Calu3 (cell line): ENCODE data around the gene SEMA4C. TPM values are rescaled to one million over a fixed set of nuclear protein-coding genes. Genes with fewer than 3 reads are reported as not detected.
A peak's percentile ranks its signal among the peaks of the same experiment; 100 is the strongest.

Experiments used
- BruUV-seq: library from RNA; stranded (reverse); fragments of 400-500 nt; replicated peaks from 2 replicates; lab custom pipeline; 2021; lab: Mats Ljungman, UMichigan
- CTCF ChIA-PET: fragments of 300-600 bp; sonication (Branson Sonifier 250); formaldehyde crosslinking; loops from one replicate; lab custom pipeline; 2022; ENCODE audit warnings: antibody characterized with exemption; lab: Charles Lee
- DNase-seq: peaks from one replicate; pipeline ENCODE4 v3.0.0; 2022
- H3K27ac Mint-ChIP-seq: one replicate; pipeline ENCODE4 v1.8.0; 2022; ENCODE audit warnings: mixed read lengths; ENCODE audit not compliant: unreplicated experiment
- H3K27me3 Mint-ChIP-seq: one replicate; pipeline ENCODE4 v1.8.0; 2022; ENCODE audit warnings: mixed read lengths; ENCODE audit not compliant: unreplicated experiment
- H3K36me3 Mint-ChIP-seq: one replicate; pipeline ENCODE4 v1.8.0; 2022; ENCODE audit warnings: mild to moderate bottlenecking, moderate library complexity, mixed read lengths; ENCODE audit not compliant: insufficient read depth, unreplicated experiment
- H3K4me1 Mint-ChIP-seq: one replicate; pipeline ENCODE4 v1.8.0; 2022; ENCODE audit warnings: mild to moderate bottlenecking, low read depth, mixed read lengths; ENCODE audit not compliant: unreplicated experiment
- H3K4me3 Mint-ChIP-seq: one replicate; pipeline ENCODE4 v1.8.0; 2022; ENCODE audit warnings: mild to moderate bottlenecking, low read depth, moderate library complexity, mixed read lengths; ENCODE audit not compliant: unreplicated experiment
- H3K9me3 Mint-ChIP-seq: one replicate; pipeline ENCODE4 v1.8.0; 2022; ENCODE audit warnings: low read depth, mixed read lengths; ENCODE audit not compliant: unreplicated experiment
- intact Hi-C: fragments of 100-400 bp; cut with micrococcal nuclease; formaldehyde crosslinking; loops from one replicate; pipeline ENCODE4 v1.10.0; 2022; ENCODE audit not compliant: unreplicated experiment
- total RNA-seq: library from RNA; stranded (reverse); gene quantifications from 2 replicates; pipeline ENCODE4 v1.2.3, GENCODE V29; 2022
- TF ChIP-seq, protein P1 (sequence below): fragments of 200-600 bp; IDR thresholded peaks from one replicate; pipeline ENCODE4 v1.8.0; 2022; ENCODE audit warnings: antibody characterized with exemption; ENCODE audit not compliant: unreplicated experiment

The SEMA4C gene
- total RNA-seq, 1 experiment from 2014 or later = 25.3 TPM

DNA sequence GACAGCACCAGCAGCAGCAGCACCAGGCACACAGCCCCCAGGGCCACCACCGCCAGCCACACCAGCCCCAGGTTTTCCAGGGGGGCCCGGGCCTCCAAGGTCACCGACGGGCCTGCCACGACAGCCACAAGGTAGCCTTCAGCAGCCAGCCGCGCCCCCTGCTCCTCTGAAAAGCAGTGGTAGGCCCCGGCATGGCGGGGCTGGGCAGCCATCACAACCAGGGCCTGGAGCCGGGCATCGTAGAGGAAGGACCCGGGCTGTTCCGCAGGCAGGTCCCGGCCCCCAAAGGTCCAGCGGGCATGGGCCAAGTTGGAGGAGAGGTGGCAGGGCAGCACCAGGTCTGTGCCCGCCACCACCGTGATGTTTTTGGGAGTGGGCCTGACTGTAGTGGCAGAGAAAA is 8.8 kb downstream of the SEMA4C start:
- CTCF ChIA-PET = no interaction called here

DNA sequence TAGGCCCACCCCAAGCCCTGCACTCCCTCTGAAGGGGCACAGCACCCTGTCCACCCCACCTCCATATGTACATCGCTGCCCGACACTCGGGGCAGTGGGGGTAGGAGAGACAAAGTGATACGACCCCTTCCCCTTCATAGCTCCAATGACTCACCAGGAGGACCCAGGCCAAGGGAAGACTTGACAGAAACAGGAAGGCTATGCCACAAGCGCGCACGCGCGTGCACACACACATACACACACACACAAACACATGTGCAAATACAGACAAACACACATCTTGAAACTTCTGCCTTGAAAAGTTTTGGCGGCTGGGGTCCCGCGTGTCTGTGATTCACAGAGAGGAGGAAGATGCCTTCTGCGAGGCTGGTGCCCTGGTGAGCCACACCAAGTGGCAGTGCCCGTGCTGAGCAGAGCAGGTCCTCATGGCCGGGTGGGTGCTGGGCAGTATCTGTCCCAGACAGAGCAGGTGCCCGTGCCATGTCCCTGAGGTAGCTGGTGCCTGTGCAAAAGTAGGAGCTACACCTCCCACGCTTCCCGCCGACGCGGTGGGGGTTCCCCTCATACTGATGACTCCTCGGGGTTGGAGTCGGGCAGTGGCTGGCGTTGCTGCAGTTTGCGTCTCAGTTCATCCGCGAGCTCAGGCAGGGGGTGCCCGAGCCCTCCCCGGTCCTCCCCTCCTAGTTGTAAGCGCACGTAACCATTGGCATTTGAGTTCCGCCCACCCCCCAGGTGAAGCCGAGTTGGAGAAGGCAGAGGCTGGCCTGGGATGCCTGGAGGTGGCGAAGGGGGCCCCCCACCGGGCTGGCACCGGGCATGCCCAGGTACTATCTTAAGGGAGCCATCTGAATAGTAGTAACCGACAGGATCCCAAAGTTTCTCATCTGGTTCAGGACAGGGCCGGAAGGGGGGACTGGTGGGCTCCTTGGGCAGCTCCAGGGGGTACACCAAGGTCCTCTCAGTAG is 9.5 kb downstream of the SEMA4C start:
- BruUV-seq = no TSS peak
- no peaks in the 10 kb centered on the region for H3K27me3 Mint-ChIP-seq
- H3K27ac Mint-ChIP-seq = no peak overlapping the region
- H3K9me3 Mint-ChIP-seq = no peaks in the 10 kb centered on the region
- no peak overlapping the region for H3K4me3 Mint-ChIP-seq
- CTCF ChIA-PET = no interaction called here
- intact Hi-C loops = no loop called here
- H3K36me3 Mint-ChIP-seq = peaks cover 54% of the 10 kb centered on the region
- TF ChIP-seq, protein P1, sequence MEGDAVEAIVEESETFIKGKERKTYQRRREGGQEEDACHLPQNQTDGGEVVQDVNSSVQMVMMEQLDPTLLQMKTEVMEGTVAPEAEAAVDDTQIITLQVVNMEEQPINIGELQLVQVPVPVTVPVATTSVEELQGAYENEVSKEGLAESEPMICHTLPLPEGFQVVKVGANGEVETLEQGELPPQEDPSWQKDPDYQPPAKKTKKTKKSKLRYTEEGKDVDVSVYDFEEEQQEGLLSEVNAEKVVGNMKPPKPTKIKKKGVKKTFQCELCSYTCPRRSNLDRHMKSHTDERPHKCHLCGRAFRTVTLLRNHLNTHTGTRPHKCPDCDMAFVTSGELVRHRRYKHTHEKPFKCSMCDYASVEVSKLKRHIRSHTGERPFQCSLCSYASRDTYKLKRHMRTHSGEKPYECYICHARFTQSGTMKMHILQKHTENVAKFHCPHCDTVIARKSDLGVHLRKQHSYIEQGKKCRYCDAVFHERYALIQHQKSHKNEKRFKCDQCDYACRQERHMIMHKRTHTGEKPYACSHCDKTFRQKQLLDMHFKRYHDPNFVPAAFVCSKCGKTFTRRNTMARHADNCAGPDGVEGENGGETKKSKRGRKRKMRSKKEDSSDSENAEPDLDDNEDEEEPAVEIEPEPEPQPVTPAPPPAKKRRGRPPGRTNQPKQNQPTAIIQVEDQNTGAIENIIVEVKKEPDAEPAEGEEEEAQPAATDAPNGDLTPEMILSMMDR = no peak
- H3K4me1 Mint-ChIP-seq = peaks cover 11% of the 10 kb centered on the region
- no peak for DNase-seq

More for the DNA sequence above, 8.8 kb downstream of the SEMA4C start:
- no peak for DNase-seq
- no peaks in the 10 kb centered on the region for H3K9me3 Mint-ChIP-seq
- H3K27ac Mint-ChIP-seq = no peak overlapping the region
- TF ChIP-seq, protein P1 = no peak
- no TSS peak for BruUV-seq
- no peak overlapping the region for H3K4me3 Mint-ChIP-seq
- H3K4me1 Mint-ChIP-seq = peaks cover 11% of the 10 kb centered on the region
- H3K36me3 Mint-ChIP-seq = peaks cover 60% of the 10 kb centered on the region
- intact Hi-C loops = no loop called here
- H3K27me3 Mint-ChIP-seq = no peaks in the 10 kb centered on the region

DNA sequence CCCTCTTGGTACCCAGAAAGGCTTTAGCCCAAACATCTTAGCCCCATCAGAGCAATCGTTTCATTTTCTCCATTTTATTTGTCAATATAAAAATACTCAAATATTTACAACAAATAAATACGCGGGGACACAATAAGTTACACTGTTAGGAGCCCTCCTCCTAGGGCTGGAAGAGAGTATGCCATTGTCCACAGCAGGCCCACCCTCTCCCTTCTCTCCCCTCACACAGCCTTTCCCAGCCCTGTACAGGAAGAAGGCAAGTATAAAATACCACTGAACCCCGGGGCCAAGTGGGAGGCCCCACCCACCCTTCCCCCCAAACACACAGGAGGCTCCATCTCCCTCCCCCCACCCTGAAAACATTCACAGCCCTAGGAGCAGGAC is 10.2 kb downstream of the SEMA4C start:
- no peak overlapping the region for H3K4me3 Mint-ChIP-seq
- no TSS peak for BruUV-seq

DNA sequence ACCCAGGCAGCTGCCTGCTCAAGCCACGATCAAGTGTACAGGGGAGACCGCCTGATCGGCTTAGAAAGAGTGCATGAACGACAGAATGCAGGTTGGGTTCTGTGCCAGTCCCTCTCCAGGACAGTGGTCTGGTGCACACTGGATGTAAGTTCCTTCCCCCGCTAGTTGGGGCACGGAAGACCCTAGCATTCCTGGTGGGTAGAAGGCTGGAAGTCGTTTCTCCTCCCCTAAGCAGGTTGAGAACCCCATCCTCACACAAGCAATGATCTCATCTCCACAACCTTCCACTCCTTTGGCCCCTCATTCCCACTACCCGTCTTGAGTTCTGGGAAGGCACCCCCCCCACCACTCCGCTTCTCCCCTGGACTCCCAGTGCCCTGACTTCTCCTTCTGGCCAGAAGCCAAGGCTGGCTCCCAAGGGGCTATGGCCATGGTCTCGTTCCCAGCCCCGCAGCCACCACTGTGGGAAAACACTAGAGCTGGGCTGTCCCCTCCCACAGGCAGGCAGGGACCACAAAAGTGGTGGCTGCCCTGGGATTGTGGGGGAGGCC is 10.7 kb downstream of the SEMA4C start:
- BruUV-seq = no TSS peak
- Mint-ChIP-seq H3K9me3 (no peaks in the 10 kb centered on the region), H3K27ac (no peak overlapping the region), H3K4me1 (peaks cover 11% of the 10 kb centered on the region), H3K27me3 (no peaks in the 10 kb centered on the region), H3K4me3 (peak overlapping the region; percentile 98), H3K36me3 (peaks cover 54% of the 10 kb centered on the region)
- no peak for DNase-seq
- CTCF ChIA-PET = interaction anchor here (0.5 to 3.1 kb wide), 3 partner anchors 9 to 151 kb away, joined by 3 to 39 read pairs (median 23); no protein-coding TSS in a partner anchor
- TF ChIP-seq, protein P1 = no peak
- intact Hi-C loops = loop anchor here (5.0 kb wide), 1 partner anchor 253 kb away; the partner anchor contains the start of gene ANKRD36

More for the DNA sequence above, 10.2 kb downstream of the SEMA4C start:
- Mint-ChIP-seq H3K36me3 (peaks cover 54% of the 10 kb centered on the region), H3K27ac (no peak overlapping the region), H3K27me3 (no peaks in the 10 kb centered on the region), H3K4me1 (peaks cover 11% of the 10 kb centered on the region), H3K9me3 (no peaks in the 10 kb centered on the region)
- CTCF ChIA-PET = no interaction called here
- TF ChIP-seq, protein P1 = no peak
- no peak for DNase-seq
- intact Hi-C loops = loop anchor here (5.0 kb wide), 1 partner anchor 253 kb away; the partner anchor contains the start of gene ANKRD36
